HL-60 (cell line): ENCODE measurements around the gene NKX1-1.

Experiments used
- DNase-seq, 2 experiments: peaks; one replicate each; pipeline ENCODE4 v3.0.0-alpha.2; 2010 to 2020; ENCODE audit warnings: low read depth in 1 of 2, low spot score in 1 of 2
- H3K27ac ChIP-seq: fragments of 250-450 bp; sonication (Bioruptor Pico); replicated peaks from 2 replicates; pipeline ENCODE4 v1.5.1; 2020; ENCODE audit warnings: mild to moderate bottlenecking, moderate library complexity
- H3K27me3 ChIP-seq: fragments of 250-450 bp; sonication (Bioruptor Pico); 2 replicates; pipeline ENCODE4 v1.5.1; 2021; ENCODE audit warnings: mild to moderate bottlenecking, moderate library complexity; ENCODE audit not compliant: insufficient read depth, poor library complexity, severe bottlenecking
- H3K4me3 ChIP-seq: replicated peaks from 2 replicates; pipeline ENCODE4 v1.5.1; 2011; ENCODE audit warnings: mild to moderate bottlenecking, control low read depth, low read length; ENCODE audit not compliant: insufficient read depth
- CTCF ChIP-seq: IDR thresholded peaks from one replicate; pipeline ENCODE4 v1.5.1; 2011; ENCODE audit warnings: low read length, control low read depth, inconsistent platforms; ENCODE audit not compliant: insufficient read depth
- GABPA ChIP-seq: IDR thresholded peaks from 2 replicates; pipeline ENCODE4 v1.6.1; 2012; ENCODE audit warnings: low read depth
- POLR2AphosphoS5 ChIP-seq: IDR thresholded peaks from 2 replicates; pipeline ENCODE4 v1.6.1; 2012; ENCODE audit warnings: low read depth
- REST ChIP-seq: IDR thresholded peaks from 2 replicates; pipeline ENCODE4 v1.6.1; 2012; ENCODE audit warnings: low read depth; ENCODE audit not compliant: insufficient replicate concordance
- SPI1 ChIP-seq: IDR thresholded peaks from 2 replicates; pipeline ENCODE4 v1.6.1; 2012; ENCODE audit warnings: low read depth, mild to moderate bottlenecking, borderline replicate concordance

The NKX1-1 gene

GRCh38 chr4:1451752-1452122 is 45.5 kb upstream of the NKX1-1 start:
- no peak for DNase-seq
- Histone ChIP-seq H3K27me3 (no peaks in the 10 kb centered on the region), H3K27ac (no peak overlapping the region), H3K4me3 (no peak overlapping the region)
- no peak for TF ChIP-seq GABPA
- no peak for TF ChIP-seq POLR2AphosphoS5
- no peak for TF ChIP-seq REST
- no peak for TF ChIP-seq SPI1
- TF ChIP-seq CTCF, result no peak

- no peaks in the 10 kb centered on the region for H3K27me3 ChIP-seq
- no peak overlapping the region for H3K4me3 ChIP-seq
- no peak overlapping the region for H3K27ac ChIP-seq
- TF ChIP-seq SPI1 (no peak), REST (no peak), CTCF (no peak), GABPA (no peak), POLR2AphosphoS5 (no peak)
- no peak for DNase-seq
Observed at GRCh38 chr4:1451106-1451751, 45.0 kb upstream of the NKX1-1 start.

- DNase-seq, result no peak
- TF ChIP-seq SPI1, result no peak
- TF ChIP-seq POLR2AphosphoS5, result no peak
- no peak for TF ChIP-seq REST
- TF ChIP-seq GABPA, result no peak
- TF ChIP-seq CTCF, result no peak
Observed at GRCh38 chr4:1449833-1450741, 43.8 kb upstream of the NKX1-1 start.

More at GRCh38 chr4:1449833-1450741, 43.8 kb upstream of the NKX1-1 start:
- Histone ChIP-seq H3K27me3 (no peaks in the 10 kb centered on the region), H3K27ac (no peak overlapping the region), H3K4me3 (no peak overlapping the region)
